SJSA1 (cell line): ENCODE measurements around the gene MRPS14. TPM values are rescaled to one million over a fixed set of nuclear protein-coding genes. Genes with fewer than 3 reads are reported as not detected.
A peak's percentile ranks its signal among the peaks of the same experiment; 100 is the strongest.

ENCODE experiments used
- DNase-seq, 2 experiments: peaks; one replicate each; pipeline ENCODE4 v3.0.0-alpha.2; 2015 to 2020; ENCODE audit warnings: low spot score in 2 of 2, low read depth in 1 of 2
- H3K27ac ChIP-seq: fragments of 250-450 bp; sonication (Bioruptor Pico); 2 replicates; pipeline ENCODE4 v1.5.1; 2020; ENCODE audit warnings: mild to moderate bottlenecking, moderate library complexity
- H3K27me3 ChIP-seq: fragments of 250-450 bp; sonication (Bioruptor Pico); replicated peaks from 2 replicates; pipeline ENCODE4 v1.5.1; 2020; ENCODE audit warnings: mild to moderate bottlenecking, moderate library complexity
- H3K36me3 ChIP-seq: fragments of 250-450 bp; sonication (Bioruptor Pico); 2 replicates; pipeline ENCODE4 v1.5.1; 2020; ENCODE audit warnings: mild to moderate bottlenecking
- H3K4me1 ChIP-seq: fragments of 250-450 bp; sonication (Bioruptor Pico); replicated peaks from 2 replicates; pipeline ENCODE4 v1.6.1; 2021; ENCODE audit warnings: mild to moderate bottlenecking
- H3K4me3 ChIP-seq: fragments of 250-450 bp; sonication (Bioruptor Pico); 2 replicates; pipeline ENCODE4 v1.5.1; 2020; ENCODE audit warnings: mild to moderate bottlenecking
- H3K9me3 ChIP-seq: fragments of 250-450 bp; sonication (Bioruptor Pico); replicated peaks from 2 replicates; pipeline ENCODE4 v1.5.1; 2020; ENCODE audit warnings: mild to moderate bottlenecking
- total RNA-seq: library from RNA; depleted of rRNA; stranded (reverse); fragments of >200 nt; shearing (Covaris generic); gene quantifications from 2 replicates; pipeline ENCODE4 v1.2.3, GENCODE V29; 2014; rRNA removed

The MRPS14 gene
- total RNA-seq, 1 experiment from 2014 or later, result 28.9 TPM

- no peak overlapping the region for H3K4me3 ChIP-seq
- no peak for DNase-seq
- peak overlapping the region; percentile 55 for H3K27ac ChIP-seq
- no peaks in the 10 kb centered on the region for H3K9me3 ChIP-seq
- peaks cover 66% of the 10 kb centered on the region for H3K4me1 ChIP-seq
- H3K36me3 ChIP-seq, result no peaks in the 10 kb centered on the region
- no peaks in the 10 kb centered on the region for H3K27me3 ChIP-seq
Measured at GRCh38 chr1:174967845-174968705, 55.1 kb downstream of the MRPS14 start.

GRCh38 chr1:174966008-174966572, 57.1 kb downstream of the MRPS14 start:
- no peaks in the 10 kb centered on the region for H3K9me3 ChIP-seq
- H3K27me3 ChIP-seq, result no peaks in the 10 kb centered on the region
- no peaks in the 10 kb centered on the region for H3K36me3 ChIP-seq
- no peak overlapping the region for H3K4me3 ChIP-seq
- no peak for DNase-seq
- H3K4me1 ChIP-seq, result peaks cover 60% of the 10 kb centered on the region
- H3K27ac ChIP-seq, result no peak overlapping the region

GRCh38 chr1:174965362-174966007, 57.7 kb downstream of the MRPS14 start:
- H3K9me3 ChIP-seq, result no peaks in the 10 kb centered on the region
- H3K27me3 ChIP-seq, result no peaks in the 10 kb centered on the region
- H3K4me1 ChIP-seq, result peaks cover 56% of the 10 kb centered on the region
- no peak for DNase-seq
- peak overlapping the region; percentile 25 for H3K27ac ChIP-seq
- no peak overlapping the region for H3K4me3 ChIP-seq
- H3K36me3 ChIP-seq, result no peaks in the 10 kb centered on the region

- Histone ChIP-seq H3K9me3 (no peaks in the 10 kb centered on the region), H3K27me3 (no peaks in the 10 kb centered on the region), H3K4me1 (peaks cover 50% of the 10 kb centered on the region), H3K36me3 (no peaks in the 10 kb centered on the region), H3K4me3 (no peak overlapping the region), H3K27ac (peak overlapping the region; percentile 25)
- peak in 1 of 2 experiments; percentile 50 for DNase-seq
Measured at GRCh38 chr1:174964972-174965361, 58.3 kb downstream of the MRPS14 start.

- peak overlapping the region; percentile 25; the same call in 1 of the 2 replicates for H3K27ac ChIP-seq
- H3K4me3 ChIP-seq, result no peak overlapping the region
- DNase-seq, result peak in 1 of 2 experiments; percentile 73
- no peaks in the 10 kb centered on the region for H3K36me3 ChIP-seq
- no peaks in the 10 kb centered on the region for H3K9me3 ChIP-seq
- H3K4me1 ChIP-seq, result peaks cover 45% of the 10 kb centered on the region
- no peaks in the 10 kb centered on the region for H3K27me3 ChIP-seq
Measured at GRCh38 chr1:174964261-174964971, 58.8 kb downstream of the MRPS14 start.

GRCh38 chr1:174963529-174964125, 59.6 kb downstream of the MRPS14 start:
- no peak overlapping the region for H3K27ac ChIP-seq
- H3K4me1 ChIP-seq, result peaks cover 38% of the 10 kb centered on the region
- no peaks in the 10 kb centered on the region for H3K9me3 ChIP-seq
- no peaks in the 10 kb centered on the region for H3K27me3 ChIP-seq
- no peak overlapping the region for H3K4me3 ChIP-seq
- DNase-seq, result no peak
- H3K36me3 ChIP-seq, result no peaks in the 10 kb centered on the region

Other genes starting within 250 kb of the MRPS14 start
- 376 and 566 TPM in 2 replicates for gene CACYBP, start 23.5 kb downstream of the MRPS14 start, total RNA-seq
- 5.3 and 6.0 TPM in 2 replicates for gene TNN, start 44.4 kb upstream of the MRPS14 start, total RNA-seq
- gene KIAA0040, start 169.4 kb upstream of the MRPS14 start, total RNA-seq, result 4.0 and 14.5 TPM in 2 replicates